Ascending aorta (tissue), 2 donors: ENCODE data around the gene TLX1. TPM values are rescaled to one million over a fixed set of nuclear protein-coding genes. Genes with fewer than 3 reads are reported as not detected.

Source experiments
- DNase-seq, 2 donors: peaks; one replicate each; pipeline ENCODE4 v3.0.0-alpha.2; 2019; ENCODE audit warnings: low spot score in 2 of 2
- H3K27ac ChIP-seq, 2 donors: fragments of 200-600 bp; sonication (generic); one replicate each; pipeline ENCODE4 v1.5.1; 2016 to 2017; ENCODE audit warnings: mild to moderate bottlenecking in 1 of 2
- H3K27me3 ChIP-seq: fragments of 200-600 bp; sonication (generic); one replicate; pipeline ENCODE4 v1.5.1; 2017
- H3K36me3 ChIP-seq, 2 donors: fragments of 200-600 bp; sonication (generic); one replicate each; pipeline ENCODE4 v1.5.1; 2016
- H3K4me1 ChIP-seq, 2 donors: fragments of 200-600 bp; sonication (generic); one replicate each; pipeline ENCODE4 v1.5.1; 2016 to 2017; ENCODE audit warnings: mild to moderate bottlenecking in 1 of 2
- H3K4me3 ChIP-seq, 2 donors: fragments of 200-600 bp; sonication (generic); one replicate each; pipeline ENCODE4 v1.5.1; 2016 to 2017; ENCODE audit warnings: mild to moderate bottlenecking in 1 of 2
- H3K9me3 ChIP-seq, 2 donors: fragments of 200-600 bp; sonication (generic); one replicate each; pipeline ENCODE4 v1.5.1; 2016
- CTCF ChIP-seq, 3 experiments: fragments of 200-600 bp in 2 of 3; fragments of 450-650 bp in 1 of 3; sonication (generic) in 2 of 3; IDR thresholded peaks; one replicate each; pipeline ENCODE4 v1.5.1; 2016 to 2019; ENCODE audit warnings: antibody characterized with exemption in 3 of 3, mild to moderate bottlenecking in 1 of 3, moderate library complexity in 1 of 3
- intact Hi-C: fragments of 100-400 bp; cut with DNase I; formaldehyde crosslinking; loops from one replicate; pipeline ENCODE4 v1.15.1; 2023
- total RNA-seq: library from RNA; depleted of rRNA; stranded (reverse); fragments of >200 nt; gene quantifications from one replicate; pipeline ENCODE4 v1.1.0, GENCODE V29; 2016

The TLX1 gene
- total RNA-seq, 1 donor from 2014 or later, result not detected

- intact Hi-C loops, result no loop called here
- H3K4me3 ChIP-seq, result peak overlapping the region; percentile 64 to 70
- no peak for TF ChIP-seq CTCF (IDR thresholded peaks at IDR 0.05)
- no peak overlapping the region for H3K27ac ChIP-seq
- H3K36me3 ChIP-seq, result no peaks in the 10 kb centered on the region
- no peaks in the 10 kb centered on the region for H3K9me3 ChIP-seq
- DNase-seq, result no peak
- peaks cover 8% of the 10 kb centered on the region for H3K27me3 ChIP-seq
- peaks cover 0 to 11% of the 10 kb centered on the region in 2 donors for H3K4me1 ChIP-seq
These were observed 10.6 kb upstream of the TLX1 start for GRCh38 chr10:101120520-101120883.

- H3K4me3 ChIP-seq, result peak overlapping the region; percentile 64 to 70
- intact Hi-C loops, result no loop called here
- peaks cover 0 to 11% of the 10 kb centered on the region in 2 donors for H3K4me1 ChIP-seq
- H3K27me3 ChIP-seq, result peaks cover 8% of the 10 kb centered on the region
- DNase-seq, result no peak
- H3K9me3 ChIP-seq, result no peaks in the 10 kb centered on the region
- H3K27ac ChIP-seq, result no peak overlapping the region
- no peak for TF ChIP-seq CTCF (IDR thresholded peaks at IDR 0.05)
- no peaks in the 10 kb centered on the region for H3K36me3 ChIP-seq
These were observed 10.0 kb upstream of the TLX1 start for GRCh38 chr10:101120884-101121653.

GRCh38 chr10:101121654-101122031 lies 9.5 kb upstream of the TLX1 start:
- intact Hi-C loops, result no loop called here
- Histone ChIP-seq H3K36me3 (no peaks in the 10 kb centered on the region), H3K4me3 (peak overlapping the region; percentile 64 to 70), H3K27ac (no peak overlapping the region), H3K27me3 (peaks cover 8% of the 10 kb centered on the region), H3K4me1 (peaks cover 0 to 11% of the 10 kb centered on the region in 2 donors), H3K9me3 (no peaks in the 10 kb centered on the region)
- no peak for TF ChIP-seq CTCF (IDR thresholded peaks at IDR 0.05)
- no peak for DNase-seq

- no peak for TF ChIP-seq CTCF (IDR thresholded peaks at IDR 0.05)
- H3K4me1 ChIP-seq, result peaks cover 0 to 11% of the 10 kb centered on the region in 2 donors
- H3K27me3 ChIP-seq, result peaks cover 8% of the 10 kb centered on the region
- intact Hi-C loops, result no loop called here
- no peaks in the 10 kb centered on the region for H3K36me3 ChIP-seq
- no peak overlapping the region for H3K27ac ChIP-seq
- no peak for DNase-seq
- H3K4me3 ChIP-seq, result no peak overlapping the region
- H3K9me3 ChIP-seq, result no peaks in the 10 kb centered on the region
These were observed 8.6 kb upstream of the TLX1 start for GRCh38 chr10:101122270-101123084.

GRCh38 chr10:101123085-101123814 lies 7.8 kb upstream of the TLX1 start:
- Histone ChIP-seq H3K9me3 (no peaks in the 10 kb centered on the region), H3K4me3 (peak overlapping the region in 1 of 2 donors; percentile 26), H3K36me3 (no peaks in the 10 kb centered on the region), H3K27me3 (peaks cover 8% of the 10 kb centered on the region), H3K27ac (no peak overlapping the region), H3K4me1 (peaks cover 0 to 11% of the 10 kb centered on the region in 2 donors)
- intact Hi-C loops, result no loop called here
- no peak for DNase-seq
- TF ChIP-seq CTCF (IDR thresholded peaks at IDR 0.05), result no peak
